HG03280 (cell line): ENCODE measurements around the gene AHI1.
"Not testable (repeated sequence)": the region's sequence is repeated elsewhere in the genome, so short reads cannot be mapped to it uniquely, and the experiment has no call there.

Source experiments
- ATAC-seq: cut with Tn5 transposase; IDR thresholded peaks from one replicate; pipeline ENCODE4 v1.9.1; 2021; ENCODE audit warnings: mild to moderate bottlenecking, moderate library complexity; ENCODE audit not compliant: unreplicated experiment

AHI1 gene

GRCh38 chr6:135397172-135397952, 100.2 kb downstream of the AHI1 start:
- no peak for ATAC-seq

- no peak for ATAC-seq
Observed at GRCh38 chr6:135395136-135395535, 102.4 kb downstream of the AHI1 start.

- ATAC-seq = no peak
Observed at GRCh38 chr6:135393289-135393688, 104.3 kb downstream of the AHI1 start.

- ATAC-seq = no peak
Observed at GRCh38 chr6:135390458-135390857, 107.1 kb downstream of the AHI1 start.

- ATAC-seq = no peak
Observed at GRCh38 chr6:135385299-135385698, 112.2 kb downstream of the AHI1 start.

GRCh38 chr6:135383766-135384165, 113.8 kb downstream of the AHI1 start:
- no peak for ATAC-seq

GRCh38 chr6:135383301-135383700, 114.2 kb downstream of the AHI1 start:
- ATAC-seq = no peak

- peak; percentile 83 for ATAC-seq
Observed at GRCh38 chr6:135382182-135382628, 115.3 kb downstream of the AHI1 start.

GRCh38 chr6:135380793-135381192, 116.7 kb downstream of the AHI1 start:
- no peak for ATAC-seq

GRCh38 chr6:135379647-135380046, 117.9 kb downstream of the AHI1 start:
- ATAC-seq = no peak

- no peak for ATAC-seq
Observed at GRCh38 chr6:135372758-135373157, 124.8 kb downstream of the AHI1 start.

GRCh38 chr6:135363622-135364021, 133.9 kb downstream of the AHI1 start:
- not testable (repeated sequence) for ATAC-seq

- ATAC-seq = no peak
Observed at GRCh38 chr6:135362124-135362523, 135.4 kb downstream of the AHI1 start.

- no peak for ATAC-seq
Observed at GRCh38 chr6:135360222-135360621, 137.3 kb downstream of the AHI1 start.

GRCh38 chr6:135358985-135359384, 138.6 kb downstream of the AHI1 start:
- no peak for ATAC-seq

GRCh38 chr6:135358251-135358821, 139.2 kb downstream of the AHI1 start:
- no peak for ATAC-seq

- no peak for ATAC-seq
Observed at GRCh38 chr6:135354407-135354806, 143.1 kb downstream of the AHI1 start.

- ATAC-seq = no peak
Observed at GRCh38 chr6:135353113-135353512, 144.4 kb downstream of the AHI1 start.

GRCh38 chr6:135351635-135352034, 145.9 kb downstream of the AHI1 start:
- no peak for ATAC-seq

GRCh38 chr6:135347887-135348286, 149.7 kb downstream of the AHI1 start:
- ATAC-seq = no peak

- no peak for ATAC-seq
Observed at GRCh38 chr6:135346747-135347146, 150.8 kb downstream of the AHI1 start.

- no peak for ATAC-seq
Observed at GRCh38 chr6:135344526-135344925, 153.0 kb downstream of the AHI1 start.
